Coronary artery (tissue), 2 donors: Measurements from ENCODE around the gene NCAM1.

Experiments
- DNase-seq: peaks from one replicate; pipeline ENCODE4 v3.0.0-alpha.2; 2017; ENCODE audit warnings: low spot score
- H3K27ac ChIP-seq, 2 donors: fragments of 200-600 bp; sonication (generic); one replicate each; pipeline ENCODE4 v1.5.1; 2016 to 2019
- H3K4me3 ChIP-seq: fragments of 200-600 bp; sonication (generic); 2 replicates; pipeline ENCODE4 v1.5.1; 2016; ENCODE audit warnings: mild to moderate bottlenecking, moderate library complexity
- TF ChIP-seq, protein P1 (sequence below): fragments of 200-600 bp; sonication (generic); IDR thresholded peaks from one replicate; pipeline ENCODE4 v1.5.1; 2019; ENCODE audit warnings: antibody characterized with exemption

Gene NCAM1

GRCh38 chr11:113113801-113114704, 152.8 kb downstream of the NCAM1 start:
- DNase-seq: no peak
- Histone ChIP-seq H3K27ac (peak overlapping the region in 1 of 2 donors; percentile 41), H3K4me3 (no peak overlapping the region)
- TF ChIP-seq, protein P1, sequence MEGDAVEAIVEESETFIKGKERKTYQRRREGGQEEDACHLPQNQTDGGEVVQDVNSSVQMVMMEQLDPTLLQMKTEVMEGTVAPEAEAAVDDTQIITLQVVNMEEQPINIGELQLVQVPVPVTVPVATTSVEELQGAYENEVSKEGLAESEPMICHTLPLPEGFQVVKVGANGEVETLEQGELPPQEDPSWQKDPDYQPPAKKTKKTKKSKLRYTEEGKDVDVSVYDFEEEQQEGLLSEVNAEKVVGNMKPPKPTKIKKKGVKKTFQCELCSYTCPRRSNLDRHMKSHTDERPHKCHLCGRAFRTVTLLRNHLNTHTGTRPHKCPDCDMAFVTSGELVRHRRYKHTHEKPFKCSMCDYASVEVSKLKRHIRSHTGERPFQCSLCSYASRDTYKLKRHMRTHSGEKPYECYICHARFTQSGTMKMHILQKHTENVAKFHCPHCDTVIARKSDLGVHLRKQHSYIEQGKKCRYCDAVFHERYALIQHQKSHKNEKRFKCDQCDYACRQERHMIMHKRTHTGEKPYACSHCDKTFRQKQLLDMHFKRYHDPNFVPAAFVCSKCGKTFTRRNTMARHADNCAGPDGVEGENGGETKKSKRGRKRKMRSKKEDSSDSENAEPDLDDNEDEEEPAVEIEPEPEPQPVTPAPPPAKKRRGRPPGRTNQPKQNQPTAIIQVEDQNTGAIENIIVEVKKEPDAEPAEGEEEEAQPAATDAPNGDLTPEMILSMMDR: peak; percentile 66

- H3K27ac ChIP-seq: peak overlapping the region in 1 of 2 donors; percentile 41
- no peak for DNase-seq
- H3K4me3 ChIP-seq: no peak overlapping the region
- TF ChIP-seq, protein P1: no peak
Observed at GRCh38 chr11:113114705-113115027, 153.4 kb downstream of the NCAM1 start.

DNA sequence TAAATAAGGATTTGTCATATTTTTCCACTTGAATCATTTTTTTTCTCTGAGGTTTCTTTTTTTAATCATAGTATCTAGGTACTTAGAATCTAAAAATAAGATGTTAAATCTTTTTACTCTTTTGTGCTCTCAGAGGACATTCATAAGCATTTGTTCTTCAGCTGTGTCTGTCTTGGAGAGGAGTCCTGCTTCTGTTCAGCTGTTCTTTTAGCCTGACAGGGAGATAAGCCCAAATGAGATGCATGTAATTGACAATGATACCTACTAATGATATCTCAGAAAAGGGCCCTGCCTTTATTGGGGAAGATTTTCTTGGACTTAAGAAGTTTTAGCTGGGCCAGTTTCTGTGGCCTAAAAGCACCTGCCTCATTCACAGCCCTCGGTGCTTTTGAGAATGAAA, 156.9 kb downstream of the NCAM1 start:
- H3K4me3 ChIP-seq: no peak overlapping the region
- H3K27ac ChIP-seq: no peak overlapping the region
- TF ChIP-seq, protein P1: no peak
- no peak for DNase-seq

GRCh38 chr11:113119074-113119473, 157.9 kb downstream of the NCAM1 start:
- H3K27ac ChIP-seq: no peak overlapping the region
- TF ChIP-seq, protein P1: no peak

DNA sequence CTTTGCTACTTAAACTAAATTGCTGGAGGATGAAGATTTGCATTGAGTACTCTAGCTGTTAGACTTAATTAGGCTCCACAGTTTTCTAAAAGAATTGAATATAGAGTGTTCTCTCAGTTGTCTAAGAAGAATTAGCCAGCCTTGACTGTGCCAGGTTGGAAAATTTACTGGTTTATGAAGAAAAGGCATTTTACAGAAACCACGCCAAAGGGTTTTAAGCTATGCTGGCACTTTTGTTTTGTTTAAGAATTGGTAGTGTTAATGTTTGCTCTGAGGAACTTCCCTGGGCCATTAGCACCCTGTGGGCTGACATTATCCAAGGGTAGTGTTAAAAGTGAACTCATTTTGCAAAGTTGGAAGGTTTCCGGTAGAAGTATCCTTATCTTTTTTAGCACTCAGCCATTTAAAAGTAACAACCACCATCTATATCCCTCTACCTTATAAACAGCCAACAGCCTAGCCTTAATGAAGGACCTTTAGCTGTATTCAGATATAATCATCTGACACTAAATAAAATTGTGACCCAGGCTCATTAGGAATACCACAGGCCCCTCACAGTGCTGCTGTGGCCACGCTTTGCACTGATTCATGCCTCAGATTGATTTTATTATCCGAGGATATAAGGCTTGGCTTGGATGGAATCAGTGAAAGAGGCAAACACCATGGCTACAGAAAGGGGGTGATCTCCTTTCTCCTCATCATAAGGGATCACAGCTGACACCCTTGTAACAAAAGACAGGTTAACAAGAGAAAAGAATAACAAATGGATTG, 158.9 kb downstream of the NCAM1 start:
- TF ChIP-seq, protein P1: no peak
- no peak overlapping the region for H3K4me3 ChIP-seq
- no peak overlapping the region for H3K27ac ChIP-seq
- DNase-seq: no peak

More at GRCh38 chr11:113119074-113119473, 157.9 kb downstream of the NCAM1 start:
- no peak overlapping the region for H3K4me3 ChIP-seq
- DNase-seq: no peak

DNA sequence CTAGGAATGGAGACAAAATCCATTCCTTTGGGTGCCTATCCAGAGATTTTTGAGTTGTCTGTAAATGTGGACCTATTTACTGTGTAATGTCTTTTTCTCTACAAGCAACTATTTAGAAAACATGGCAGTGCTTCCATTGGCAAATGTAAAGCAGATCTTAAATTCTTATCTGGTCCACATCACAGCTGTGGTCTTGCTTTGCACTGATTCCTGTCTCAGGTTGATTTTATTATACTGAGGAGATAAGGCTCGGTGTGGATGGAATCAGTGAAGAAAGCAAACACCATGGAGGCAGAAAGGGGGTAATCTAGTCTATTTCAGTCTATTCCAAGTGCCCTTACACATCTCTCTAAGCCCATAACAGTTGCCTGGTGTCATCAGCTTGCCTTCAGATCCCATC, 160.5 kb downstream of the NCAM1 start:
- TF ChIP-seq, protein P1: no peak
- no peak for DNase-seq
- no peak overlapping the region for H3K4me3 ChIP-seq
- H3K27ac ChIP-seq: no peak overlapping the region
